HL-60 (cell line): ENCODE measurements around the gene LRRC72.
"Not testable (repeated sequence)": the region's sequence is repeated elsewhere in the genome, so short reads cannot be mapped to it uniquely, and the experiment has no call there.

Source experiments
- DNase-seq, 2 experiments: peaks; one replicate each; pipeline ENCODE4 v3.0.0-alpha.2; 2010 to 2020; ENCODE audit warnings: low read depth in 1 of 2, low spot score in 1 of 2
- H3K27ac ChIP-seq: fragments of 250-450 bp; sonication (Bioruptor Pico); replicated peaks from 2 replicates; pipeline ENCODE4 v1.5.1; 2020; ENCODE audit warnings: mild to moderate bottlenecking, moderate library complexity
- H3K27me3 ChIP-seq: fragments of 250-450 bp; sonication (Bioruptor Pico); 2 replicates; pipeline ENCODE4 v1.5.1; 2021; ENCODE audit warnings: mild to moderate bottlenecking, moderate library complexity; ENCODE audit not compliant: insufficient read depth, poor library complexity, severe bottlenecking
- H3K4me3 ChIP-seq: replicated peaks from 2 replicates; pipeline ENCODE4 v1.5.1; 2011; ENCODE audit warnings: mild to moderate bottlenecking, control low read depth, low read length; ENCODE audit not compliant: insufficient read depth
- GABPA ChIP-seq: IDR thresholded peaks from 2 replicates; pipeline ENCODE4 v1.6.1; 2012; ENCODE audit warnings: low read depth
- POLR2AphosphoS5 ChIP-seq: IDR thresholded peaks from 2 replicates; pipeline ENCODE4 v1.6.1; 2012; ENCODE audit warnings: low read depth
- SPI1 ChIP-seq: IDR thresholded peaks from 2 replicates; pipeline ENCODE4 v1.6.1; 2012; ENCODE audit warnings: low read depth, mild to moderate bottlenecking, borderline replicate concordance
- TF ChIP-seq, protein P1 (sequence below): IDR thresholded peaks from one replicate; pipeline ENCODE4 v1.5.1; 2011; ENCODE audit warnings: low read length, control low read depth, inconsistent platforms; ENCODE audit not compliant: insufficient read depth
- TF ChIP-seq, protein P2 (sequence below): IDR thresholded peaks from 2 replicates; pipeline ENCODE4 v1.6.1; 2012; ENCODE audit warnings: low read depth; ENCODE audit not compliant: insufficient replicate concordance

The LRRC72 gene

DNA sequence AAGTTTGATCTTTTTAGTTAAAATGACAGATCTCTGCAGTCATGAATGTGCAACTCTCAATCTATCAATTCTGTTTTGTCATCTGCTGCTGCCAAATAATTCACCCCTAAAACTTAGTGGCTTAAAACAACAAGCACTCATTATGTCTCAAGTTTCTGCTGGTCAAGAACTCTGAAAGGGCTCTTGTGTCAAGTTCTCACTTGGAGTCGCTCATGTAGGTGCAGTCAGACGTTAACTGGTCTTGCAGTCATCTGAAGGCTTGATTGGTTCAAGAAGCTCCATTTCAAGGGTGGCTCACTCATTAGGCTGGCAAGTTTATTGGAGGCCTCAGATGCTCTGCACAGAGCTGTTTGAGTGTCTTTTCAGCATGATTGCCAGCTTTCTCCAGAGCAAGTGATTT lies 28.5 kb upstream of the LRRC72 start:
- no peaks in the 10 kb centered on the region for H3K27me3 ChIP-seq
- no peak for TF ChIP-seq GABPA
- TF ChIP-seq SPI1: no peak
- TF ChIP-seq, protein P1, sequence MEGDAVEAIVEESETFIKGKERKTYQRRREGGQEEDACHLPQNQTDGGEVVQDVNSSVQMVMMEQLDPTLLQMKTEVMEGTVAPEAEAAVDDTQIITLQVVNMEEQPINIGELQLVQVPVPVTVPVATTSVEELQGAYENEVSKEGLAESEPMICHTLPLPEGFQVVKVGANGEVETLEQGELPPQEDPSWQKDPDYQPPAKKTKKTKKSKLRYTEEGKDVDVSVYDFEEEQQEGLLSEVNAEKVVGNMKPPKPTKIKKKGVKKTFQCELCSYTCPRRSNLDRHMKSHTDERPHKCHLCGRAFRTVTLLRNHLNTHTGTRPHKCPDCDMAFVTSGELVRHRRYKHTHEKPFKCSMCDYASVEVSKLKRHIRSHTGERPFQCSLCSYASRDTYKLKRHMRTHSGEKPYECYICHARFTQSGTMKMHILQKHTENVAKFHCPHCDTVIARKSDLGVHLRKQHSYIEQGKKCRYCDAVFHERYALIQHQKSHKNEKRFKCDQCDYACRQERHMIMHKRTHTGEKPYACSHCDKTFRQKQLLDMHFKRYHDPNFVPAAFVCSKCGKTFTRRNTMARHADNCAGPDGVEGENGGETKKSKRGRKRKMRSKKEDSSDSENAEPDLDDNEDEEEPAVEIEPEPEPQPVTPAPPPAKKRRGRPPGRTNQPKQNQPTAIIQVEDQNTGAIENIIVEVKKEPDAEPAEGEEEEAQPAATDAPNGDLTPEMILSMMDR: no peak
- TF ChIP-seq, protein P2, sequence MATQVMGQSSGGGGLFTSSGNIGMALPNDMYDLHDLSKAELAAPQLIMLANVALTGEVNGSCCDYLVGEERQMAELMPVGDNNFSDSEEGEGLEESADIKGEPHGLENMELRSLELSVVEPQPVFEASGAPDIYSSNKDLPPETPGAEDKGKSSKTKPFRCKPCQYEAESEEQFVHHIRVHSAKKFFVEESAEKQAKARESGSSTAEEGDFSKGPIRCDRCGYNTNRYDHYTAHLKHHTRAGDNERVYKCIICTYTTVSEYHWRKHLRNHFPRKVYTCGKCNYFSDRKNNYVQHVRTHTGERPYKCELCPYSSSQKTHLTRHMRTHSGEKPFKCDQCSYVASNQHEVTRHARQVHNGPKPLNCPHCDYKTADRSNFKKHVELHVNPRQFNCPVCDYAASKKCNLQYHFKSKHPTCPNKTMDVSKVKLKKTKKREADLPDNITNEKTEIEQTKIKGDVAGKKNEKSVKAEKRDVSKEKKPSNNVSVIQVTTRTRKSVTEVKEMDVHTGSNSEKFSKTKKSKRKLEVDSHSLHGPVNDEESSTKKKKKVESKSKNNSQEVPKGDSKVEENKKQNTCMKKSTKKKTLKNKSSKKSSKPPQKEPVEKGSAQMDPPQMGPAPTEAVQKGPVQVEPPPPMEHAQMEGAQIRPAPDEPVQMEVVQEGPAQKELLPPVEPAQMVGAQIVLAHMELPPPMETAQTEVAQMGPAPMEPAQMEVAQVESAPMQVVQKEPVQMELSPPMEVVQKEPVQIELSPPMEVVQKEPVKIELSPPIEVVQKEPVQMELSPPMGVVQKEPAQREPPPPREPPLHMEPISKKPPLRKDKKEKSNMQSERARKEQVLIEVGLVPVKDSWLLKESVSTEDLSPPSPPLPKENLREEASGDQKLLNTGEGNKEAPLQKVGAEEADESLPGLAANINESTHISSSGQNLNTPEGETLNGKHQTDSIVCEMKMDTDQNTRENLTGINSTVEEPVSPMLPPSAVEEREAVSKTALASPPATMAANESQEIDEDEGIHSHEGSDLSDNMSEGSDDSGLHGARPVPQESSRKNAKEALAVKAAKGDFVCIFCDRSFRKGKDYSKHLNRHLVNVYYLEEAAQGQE: no peak
- no peak for TF ChIP-seq POLR2AphosphoS5
- DNase-seq: no peak
- H3K4me3 ChIP-seq: no peak overlapping the region
- no peak overlapping the region for H3K27ac ChIP-seq

DNA sequence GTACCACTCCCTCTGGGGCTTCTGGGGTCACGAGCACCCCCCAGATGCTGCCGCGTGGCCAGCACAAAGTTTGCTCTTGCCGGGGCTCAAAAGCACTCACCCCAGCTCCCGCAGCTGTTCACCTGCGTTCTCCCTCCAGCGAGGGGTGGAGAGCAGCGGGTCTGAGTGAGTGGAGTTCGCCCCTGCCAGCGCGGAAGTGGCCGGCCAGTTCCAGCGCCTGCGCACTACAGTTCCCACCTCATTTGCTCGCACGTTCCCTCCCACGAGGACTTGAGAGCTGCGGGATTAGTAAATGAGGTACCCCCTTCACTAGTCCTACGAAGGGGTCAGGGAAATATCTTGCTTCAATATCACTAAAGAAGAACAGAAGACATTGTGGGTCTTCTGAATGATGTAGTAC lies 24.3 kb upstream of the LRRC72 start:
- Histone ChIP-seq H3K27ac (no peak overlapping the region), H3K27me3 (no peaks in the 10 kb centered on the region), H3K4me3 (no peak overlapping the region)
- no peak for TF ChIP-seq POLR2AphosphoS5
- no peak for TF ChIP-seq SPI1
- TF ChIP-seq, protein P1: no peak
- TF ChIP-seq, protein P2: no peak
- no peak for TF ChIP-seq GABPA
- no peak for DNase-seq

DNA sequence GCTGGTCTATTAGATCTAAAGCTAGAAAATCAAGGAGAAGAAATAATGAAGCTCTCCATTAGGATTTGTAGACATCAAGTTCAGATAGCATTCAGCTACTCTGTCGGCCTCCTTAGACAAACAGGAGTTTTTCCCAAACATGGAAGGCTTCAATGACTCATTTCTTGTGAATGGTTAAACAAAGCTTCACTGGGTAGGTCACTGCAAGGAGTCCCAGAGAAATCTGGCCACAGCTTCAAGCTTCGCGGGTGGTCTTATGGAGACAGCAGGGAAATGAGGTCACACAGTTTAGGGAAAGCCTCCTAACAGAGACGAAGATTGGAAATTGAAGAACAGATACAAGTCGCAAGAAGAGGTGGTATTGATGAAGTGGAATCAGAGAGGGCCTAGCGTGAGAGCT lies 22.6 kb upstream of the LRRC72 start:
- Histone ChIP-seq H3K27ac (no peak overlapping the region), H3K27me3 (no peaks in the 10 kb centered on the region), H3K4me3 (no peak overlapping the region)
- TF ChIP-seq SPI1 (no peak), GABPA (no peak)
- TF ChIP-seq, protein P2: no peak
- no peak for DNase-seq

DNA sequence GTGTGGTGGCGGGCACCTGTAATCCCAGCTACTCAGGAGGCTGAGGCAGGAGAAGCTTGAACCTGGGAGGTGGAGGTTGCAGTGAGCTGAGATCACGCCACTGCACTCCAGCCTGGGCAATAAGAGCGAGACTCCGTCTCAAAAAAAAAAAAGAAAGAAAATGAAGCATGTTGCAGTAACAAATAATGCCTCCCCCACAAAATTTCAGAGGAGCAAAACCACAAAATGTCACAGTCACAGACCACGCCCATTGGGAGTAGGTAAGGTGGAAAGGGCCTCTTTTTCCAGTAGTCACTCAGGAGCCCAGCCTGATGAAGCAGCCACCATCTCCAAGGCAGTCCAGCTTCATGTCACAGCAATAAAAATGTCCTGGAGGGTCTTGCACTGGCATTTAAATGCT lies 20.2 kb upstream of the LRRC72 start:
- DNase-seq, H3K4me3 ChIP-seq, H3K27me3 ChIP-seq, H3K27ac ChIP-seq: not testable (repeated sequence)
